Measurements from ENCODE around the gene YPEL2.

YPEL2 gene

DNA sequence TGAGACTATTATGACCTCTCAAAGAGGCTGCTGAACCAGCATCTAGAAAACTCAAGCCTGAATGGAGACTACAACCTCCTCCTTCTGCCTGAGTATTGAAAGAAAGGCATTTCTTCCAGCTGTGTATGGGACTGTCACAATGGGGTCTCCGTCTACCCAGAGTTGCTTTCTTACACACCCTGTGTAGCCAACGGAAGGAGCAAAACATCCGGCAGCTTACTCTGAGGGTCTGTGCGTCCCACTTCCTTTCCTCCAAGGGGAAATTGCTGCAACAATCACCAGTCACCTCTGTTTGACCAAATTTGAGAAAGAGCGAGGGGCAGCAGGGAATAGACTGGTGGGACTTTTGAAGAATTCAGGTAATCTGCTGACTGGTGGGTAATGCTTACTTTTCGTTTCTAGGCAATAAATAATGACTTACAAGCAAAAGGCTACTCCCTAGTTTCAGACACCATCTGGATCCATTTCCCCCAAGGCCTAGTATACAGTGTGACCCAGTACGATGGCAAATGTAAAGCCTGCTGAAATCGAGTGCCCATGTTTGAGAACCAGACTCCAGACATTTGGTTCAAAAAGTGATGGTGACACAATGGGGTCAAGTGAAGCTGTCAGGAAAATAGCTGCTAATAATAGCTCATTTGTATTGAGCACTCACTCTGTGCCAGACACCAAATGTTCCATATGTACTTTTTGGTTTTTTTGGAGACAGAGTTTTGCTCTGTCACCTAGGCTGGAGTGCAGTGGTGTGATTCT is 81.7 kb downstream of the YPEL2 start:
- TF ChIP-seq ZNF596 (tag by site-specific recombination; IDR thresholded peaks at IDR 0.05), result no peak
- no peak for TF ChIP-seq ZNF394 (tag by site-specific recombination; IDR thresholded peaks at IDR 0.05; ENCODE audit: borderline replicate concordance)
- no peak for TF ChIP-seq GLIS2 (tag by site-specific recombination; IDR thresholded peaks at IDR 0.05)
- no peak for TF ChIP-seq MEIS1 (CRISPR knock-in tag; IDR thresholded peaks at IDR 0.05; ENCODE audit: borderline replicate concordance)
- TF ChIP-seq ZNF791 (tag by site-specific recombination; IDR thresholded peaks at IDR 0.05), result no peak
- TF ChIP-seq, protein P1, sequence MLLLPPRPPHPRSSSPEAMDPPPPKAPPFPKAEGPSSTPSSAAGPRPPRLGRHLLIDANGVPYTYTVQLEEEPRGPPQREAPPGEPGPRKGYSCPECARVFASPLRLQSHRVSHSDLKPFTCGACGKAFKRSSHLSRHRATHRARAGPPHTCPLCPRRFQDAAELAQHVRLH (tag by site-specific recombination; IDR thresholded peaks at IDR 0.05), result no peak
- TF ChIP-seq, protein P2, sequence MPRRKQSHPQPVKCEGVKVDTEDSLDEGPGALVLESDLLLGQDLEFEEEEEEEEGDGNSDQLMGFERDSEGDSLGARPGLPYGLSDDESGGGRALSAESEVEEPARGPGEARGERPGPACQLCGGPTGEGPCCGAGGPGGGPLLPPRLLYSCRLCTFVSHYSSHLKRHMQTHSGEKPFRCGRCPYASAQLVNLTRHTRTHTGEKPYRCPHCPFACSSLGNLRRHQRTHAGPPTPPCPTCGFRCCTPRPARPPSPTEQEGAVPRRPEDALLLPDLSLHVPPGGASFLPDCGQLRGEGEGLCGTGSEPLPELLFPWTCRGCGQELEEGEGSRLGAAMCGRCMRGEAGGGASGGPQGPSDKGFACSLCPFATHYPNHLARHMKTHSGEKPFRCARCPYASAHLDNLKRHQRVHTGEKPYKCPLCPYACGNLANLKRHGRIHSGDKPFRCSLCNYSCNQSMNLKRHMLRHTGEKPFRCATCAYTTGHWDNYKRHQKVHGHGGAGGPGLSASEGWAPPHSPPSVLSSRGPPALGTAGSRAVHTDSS (tag by site-specific recombination; IDR thresholded peaks at IDR 0.05), result no peak
- TF ChIP-seq ZNF776 (tag by site-specific recombination; IDR thresholded peaks at IDR 0.05; ENCODE audit: borderline replicate concordance), result no peak
- TF ChIP-seq, protein P3, sequence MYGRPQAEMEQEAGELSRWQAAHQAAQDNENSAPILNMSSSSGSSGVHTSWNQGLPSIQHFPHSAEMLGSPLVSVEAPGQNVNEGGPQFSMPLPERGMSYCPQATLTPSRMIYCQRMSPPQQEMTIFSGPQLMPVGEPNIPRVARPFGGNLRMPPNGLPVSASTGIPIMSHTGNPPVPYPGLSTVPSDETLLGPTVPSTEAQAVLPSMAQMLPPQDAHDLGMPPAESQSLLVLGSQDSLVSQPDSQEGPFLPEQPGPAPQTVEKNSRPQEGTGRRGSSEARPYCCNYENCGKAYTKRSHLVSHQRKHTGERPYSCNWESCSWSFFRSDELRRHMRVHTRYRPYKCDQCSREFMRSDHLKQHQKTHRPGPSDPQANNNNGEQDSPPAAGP (tag by site-specific recombination; IDR thresholded peaks at IDR 0.05), result no peak
- no peak for TF ChIP-seq ZNF132 (tag by site-specific recombination; IDR thresholded peaks at IDR 0.05; ENCODE audit: borderline replicate concordance)
- TF ChIP-seq ZFP69B (tag by site-specific recombination; IDR thresholded peaks at IDR 0.05), result no peak
- TF ChIP-seq, protein P4, sequence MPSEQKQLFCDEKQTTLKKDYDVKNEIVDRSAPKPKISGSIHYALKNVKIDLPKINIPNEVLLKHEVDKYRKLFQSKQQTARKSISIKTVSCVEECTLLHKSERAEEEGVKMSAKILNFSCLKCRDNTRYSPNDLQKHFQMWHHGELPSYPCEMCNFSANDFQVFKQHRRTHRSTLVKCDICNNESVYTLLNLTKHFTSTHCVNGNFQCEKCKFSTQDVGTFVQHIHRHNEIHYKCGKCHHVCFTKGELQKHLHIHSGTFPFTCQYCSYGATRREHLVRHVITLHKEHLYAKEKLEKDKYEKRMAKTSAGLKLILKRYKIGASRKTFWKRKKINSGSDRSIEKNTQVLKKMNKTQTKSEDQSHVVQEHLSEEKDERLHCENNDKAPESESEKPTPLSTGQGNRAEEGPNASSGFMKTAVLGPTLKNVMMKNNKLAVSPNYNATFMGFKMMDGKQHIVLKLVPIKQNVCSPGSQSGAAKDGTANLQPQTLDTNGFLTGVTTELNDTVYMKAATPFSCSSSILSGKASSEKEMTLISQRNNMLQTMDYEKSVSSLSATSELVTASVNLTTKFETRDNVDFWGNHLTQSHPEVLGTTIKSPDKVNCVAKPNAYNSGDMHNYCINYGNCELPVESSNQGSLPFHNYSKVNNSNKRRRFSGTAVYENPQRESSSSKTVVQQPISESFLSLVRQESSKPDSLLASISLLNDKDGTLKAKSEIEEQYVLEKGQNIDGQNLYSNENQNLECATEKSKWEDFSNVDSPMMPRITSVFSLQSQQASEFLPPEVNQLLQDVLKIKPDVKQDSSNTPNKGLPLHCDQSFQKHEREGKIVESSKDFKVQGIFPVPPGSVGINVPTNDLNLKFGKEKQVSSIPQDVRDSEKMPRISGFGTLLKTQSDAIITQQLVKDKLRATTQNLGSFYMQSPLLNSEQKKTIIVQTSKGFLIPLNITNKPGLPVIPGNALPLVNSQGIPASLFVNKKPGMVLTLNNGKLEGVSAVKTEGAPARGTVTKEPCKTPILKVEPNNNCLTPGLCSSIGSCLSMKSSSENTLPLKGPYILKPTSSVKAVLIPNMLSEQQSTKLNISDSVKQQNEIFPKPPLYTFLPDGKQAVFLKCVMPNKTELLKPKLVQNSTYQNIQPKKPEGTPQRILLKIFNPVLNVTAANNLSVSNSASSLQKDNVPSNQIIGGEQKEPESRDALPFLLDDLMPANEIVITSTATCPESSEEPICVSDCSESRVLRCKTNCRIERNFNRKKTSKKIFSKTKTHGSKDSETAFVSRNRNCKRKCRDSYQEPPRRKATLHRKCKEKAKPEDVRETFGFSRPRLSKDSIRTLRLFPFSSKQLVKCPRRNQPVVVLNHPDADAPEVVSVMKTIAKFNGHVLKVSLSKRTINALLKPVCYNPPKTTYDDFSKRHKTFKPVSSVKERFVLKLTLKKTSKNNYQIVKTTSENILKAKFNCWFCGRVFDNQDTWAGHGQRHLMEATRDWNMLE (tag by site-specific recombination; conservative IDR thresholded peaks at IDR 0.05; ENCODE audit: low read depth), result no peak
- no peak for TF ChIP-seq ZNF658 (tag by site-specific recombination; IDR thresholded peaks at IDR 0.05)
- H3K36me3 ChIP-seq (ENCODE audit: control insufficient read depth in 2 of 2, insufficient read depth in 1 of 2, low read length in 2 of 2), result no peaks in the 10 kb centered on the region
- no peaks in the 10 kb centered on the region for H3K4me1 ChIP-seq (ENCODE audit: control insufficient read depth, insufficient read depth, low read length)
- H3K9me3 ChIP-seq (ENCODE audit: control insufficient read depth, insufficient read depth, low read depth, low read length), result no peaks in the 10 kb centered on the region
- POLR2A ChIA-PET, result no interaction called here
- CTCF ChIA-PET, result interaction anchor here (0.7 to 1.2 kb wide), 4 partner anchors 21 to 49 kb away, joined by 3 to 5 read pairs (median 4); no protein-coding TSS in a partner anchor
- H3K27ac ChIP-seq (ENCODE audit: extremely low read depth, low read depth, low read length), result no peak overlapping the region
- H3K4me3 ChIP-seq (ENCODE audit: low read depth, low read length), result no peak overlapping the region

DNA sequence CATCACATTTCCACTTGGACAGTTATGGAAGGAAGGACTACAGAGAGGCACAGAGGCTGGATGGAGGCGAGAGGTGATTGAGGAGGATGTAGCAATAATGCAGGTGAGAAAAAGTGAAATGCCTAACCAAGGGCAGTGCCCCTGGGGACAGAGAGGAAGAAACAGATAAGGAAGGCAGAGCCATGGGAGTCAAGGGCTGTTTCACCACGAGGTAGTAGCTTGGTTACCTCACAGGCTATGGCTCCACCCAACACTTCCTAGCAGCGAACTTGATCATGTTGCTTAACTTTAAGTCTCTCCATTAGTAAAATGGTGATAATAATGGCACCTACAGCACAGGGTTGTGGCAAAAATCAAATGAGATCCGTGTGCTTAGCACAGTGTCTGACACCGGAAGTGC is 83.9 kb downstream of the YPEL2 start:
- H3K4me3 ChIP-seq (ENCODE audit: low read depth, low read length), result no peak overlapping the region
- H3K36me3 ChIP-seq (ENCODE audit: control insufficient read depth in 2 of 2, insufficient read depth in 1 of 2, low read length in 2 of 2), result no peaks in the 10 kb centered on the region
- POLR2A ChIA-PET, result no interaction called here
- no peak overlapping the region for H3K27ac ChIP-seq (ENCODE audit: extremely low read depth, low read depth, low read length)
- H3K9me3 ChIP-seq (ENCODE audit: control insufficient read depth, insufficient read depth, low read depth, low read length), result no peaks in the 10 kb centered on the region
- CTCF ChIA-PET, result interaction anchor here (0.5 to 1.3 kb wide), 6 partner anchors 8 to 273 kb away, joined by 3 read pairs; no protein-coding TSS in a partner anchor
- TF ChIP-seq MZF1 (tag by site-specific recombination; IDR thresholded peaks at IDR 0.05; ENCODE audit: borderline replicate concordance) (no peak), ZBTB48 (tag by site-specific recombination; IDR thresholded peaks at IDR 0.05) (no peak), ZNF121 (tag by site-specific recombination; IDR thresholded peaks at IDR 0.05) (no peak), ZBTB20 (tag by site-specific recombination; IDR thresholded peaks at IDR 0.05) (no peak), ZSCAN16 (tag by site-specific recombination; IDR thresholded peaks at IDR 0.05) (no peak), HOXA7 (CRISPR knock-in tag; IDR thresholded peaks at IDR 0.05; ENCODE audit: borderline replicate concordance) (no peak), ZNF626 (tag by site-specific recombination; IDR thresholded peaks at IDR 0.05) (no peak), KLF7 (tag by site-specific recombination; IDR thresholded peaks at IDR 0.05; ENCODE audit: borderline replicate concordance) (no peak), HOXC10 (CRISPR knock-in tag; IDR thresholded peaks at IDR 0.05) (no peak)
- TF ChIP-seq, protein P5, sequence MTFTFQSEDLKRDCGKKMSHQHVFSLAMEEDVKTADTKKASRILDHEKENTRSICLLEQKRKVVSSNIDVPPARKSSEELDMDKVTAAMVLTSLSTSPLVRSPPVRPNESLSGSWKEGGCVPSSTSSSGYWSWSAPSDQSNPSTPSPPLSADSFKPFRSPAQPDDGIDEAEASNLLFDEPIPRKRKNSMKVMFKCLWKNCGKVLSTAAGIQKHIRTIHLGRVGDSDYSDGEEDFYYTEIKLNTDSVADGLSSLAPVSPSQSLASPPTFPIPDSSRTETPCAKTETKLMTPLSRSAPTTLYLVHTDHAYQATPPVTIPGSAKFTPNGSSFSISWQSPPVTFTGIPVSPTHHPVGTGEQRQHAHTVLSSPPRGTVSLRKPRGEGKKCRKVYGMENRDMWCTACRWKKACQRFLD (tag by site-specific recombination; IDR thresholded peaks at IDR 0.05), result no peak
- TF ChIP-seq, protein P6, sequence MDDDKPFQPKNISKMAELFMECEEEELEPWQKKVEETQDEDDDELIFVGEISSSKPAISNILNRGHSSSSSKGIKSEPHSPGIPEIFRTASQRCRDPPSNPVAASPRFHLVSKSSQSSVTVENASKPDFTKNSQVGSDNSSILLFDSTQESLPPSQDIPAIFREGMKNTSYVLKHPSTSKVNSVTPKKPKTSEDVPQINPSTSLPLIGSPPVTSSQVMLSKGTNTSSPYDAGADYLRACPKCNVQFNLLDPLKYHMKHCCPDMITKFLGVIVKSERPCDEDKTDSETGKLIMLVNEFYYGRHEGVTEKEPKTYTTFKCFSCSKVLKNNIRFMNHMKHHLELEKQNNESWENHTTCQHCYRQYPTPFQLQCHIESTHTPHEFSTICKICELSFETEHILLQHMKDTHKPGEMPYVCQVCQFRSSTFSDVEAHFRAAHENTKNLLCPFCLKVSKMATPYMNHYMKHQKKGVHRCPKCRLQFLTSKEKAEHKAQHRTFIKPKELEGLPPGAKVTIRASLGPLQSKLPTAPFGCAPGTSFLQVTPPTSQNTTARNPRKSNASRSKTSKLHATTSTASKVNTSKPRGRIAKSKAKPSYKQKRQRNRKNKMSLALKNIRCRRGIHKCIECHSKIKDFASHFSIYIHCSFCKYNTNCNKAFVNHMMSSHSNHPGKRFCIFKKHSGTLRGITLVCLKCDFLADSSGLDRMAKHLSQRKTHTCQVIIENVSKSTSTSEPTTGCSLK (tag by site-specific recombination; IDR thresholded peaks at IDR 0.05), result no peak
- H3K4me1 ChIP-seq (ENCODE audit: control insufficient read depth, insufficient read depth, low read length), result no peaks in the 10 kb centered on the region

Data from HEK293 (cell line).